Measurements from ENCODE around the gene TAF6. TPM values are rescaled to one million over a fixed set of nuclear protein-coding genes. Genes with fewer than 3 reads are reported as not detected.

TAF6 gene
- total RNA-seq, 2 experiments from 2014 or later: 60.1 to 65.5 TPM

DNA sequence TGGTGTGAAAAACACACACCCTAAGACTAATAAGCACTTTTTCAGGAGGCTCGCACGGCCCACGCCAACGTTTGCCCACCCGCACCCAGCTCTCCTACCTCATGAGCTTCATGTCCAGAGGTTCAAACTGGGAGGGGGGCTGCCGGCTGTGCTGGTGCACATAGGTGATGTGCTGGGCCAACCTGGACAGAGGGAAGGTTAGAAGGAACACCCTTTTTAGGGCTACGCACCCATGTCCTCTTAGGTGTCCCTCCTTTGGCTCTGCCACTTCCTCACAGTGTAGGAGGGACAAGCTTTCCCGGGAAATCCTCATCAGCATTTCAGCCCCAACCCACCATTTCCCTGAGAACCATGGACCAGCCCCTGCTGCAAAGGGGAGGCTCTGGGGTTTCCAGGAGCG, 23.9 kb downstream of the TAF6 start:
- H3K36me3 Mint-ChIP-seq (ENCODE audit: low read depth): peaks cover 94% of the 10 kb centered on the region
- H3K4me3 Mint-ChIP-seq: no peak overlapping the region
- H3K27me3 Mint-ChIP-seq: no peaks in the 10 kb centered on the region
- H3K9me3 Mint-ChIP-seq: no peaks in the 10 kb centered on the region
- DNase-seq: no peak
- POLR2A ChIA-PET: no interaction called here
- H3K4me1 Mint-ChIP-seq: peaks cover 52% of the 10 kb centered on the region
- CTCF ChIA-PET: interaction anchor here (0.9 kb wide), 1 partner anchor 9 kb away, joined by 3 read pairs; no protein-coding TSS in a partner anchor
- no peak overlapping the region for H3K27ac Mint-ChIP-seq

DNA sequence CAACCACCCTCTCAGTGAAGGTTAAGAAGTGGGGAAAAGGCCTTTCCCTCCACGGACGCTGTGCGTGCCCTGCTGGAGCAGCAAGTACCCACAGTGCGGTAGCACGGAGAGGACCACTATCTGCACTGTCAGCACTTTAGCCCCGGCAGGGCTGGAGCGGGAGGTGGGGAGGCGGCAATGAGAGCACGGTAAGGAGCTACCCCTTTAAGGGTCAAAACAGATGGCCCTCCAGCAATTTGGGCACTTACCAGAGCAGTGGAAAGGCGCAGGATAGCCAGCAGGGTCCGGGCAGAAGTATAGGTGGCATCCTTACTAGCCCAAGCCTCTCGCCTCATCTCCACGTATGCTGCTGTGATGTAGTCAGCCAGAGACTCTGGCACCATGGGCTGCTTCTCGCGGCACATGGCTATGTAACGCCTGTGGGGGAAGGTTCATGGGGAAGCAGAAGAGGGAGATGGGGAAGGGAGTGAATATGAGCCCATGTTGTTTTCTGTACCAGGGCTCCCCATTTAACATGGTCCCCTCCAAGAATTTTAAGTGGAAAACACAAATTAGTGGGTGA, 25.2 kb downstream of the TAF6 start:
- H3K27me3 Mint-ChIP-seq: no peaks in the 10 kb centered on the region
- no peak for DNase-seq
- no peaks in the 10 kb centered on the region for H3K9me3 Mint-ChIP-seq
- H3K4me3 Mint-ChIP-seq: no peak overlapping the region
- ChIA-PET CTCF (interaction anchor here (1.7 kb wide), 1 partner anchor 12 kb away, joined by 5 read pairs; no protein-coding TSS in a partner anchor), POLR2A (no interaction called here)
- no peak overlapping the region for H3K27ac Mint-ChIP-seq
- peaks cover 51% of the 10 kb centered on the region for H3K4me1 Mint-ChIP-seq
- peaks cover 89% of the 10 kb centered on the region for H3K36me3 Mint-ChIP-seq (ENCODE audit: low read depth)

DNA sequence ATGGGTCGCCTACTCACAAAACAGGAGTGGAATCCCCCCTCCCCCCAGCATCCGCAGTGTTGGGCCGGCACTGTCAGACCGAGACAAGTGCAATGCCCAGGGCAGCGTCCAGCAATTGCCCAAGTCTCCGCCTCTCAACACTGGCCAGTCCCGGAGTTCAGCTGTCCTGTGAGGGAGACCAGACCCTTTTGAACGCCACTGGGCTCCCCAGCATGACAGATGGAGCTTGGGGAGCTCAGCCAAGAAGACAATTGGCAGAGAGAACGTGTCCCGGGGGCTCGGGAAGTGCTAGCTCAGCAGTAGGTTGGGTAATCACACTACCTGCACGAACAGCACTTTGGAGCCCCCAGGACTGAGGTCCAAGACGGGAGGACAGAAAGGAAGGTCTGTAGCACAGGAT, 25.7 kb downstream of the TAF6 start:
- no peaks in the 10 kb centered on the region for H3K9me3 Mint-ChIP-seq
- DNase-seq: no peak
- no peaks in the 10 kb centered on the region for H3K27me3 Mint-ChIP-seq
- H3K4me1 Mint-ChIP-seq: peaks cover 47% of the 10 kb centered on the region
- ChIA-PET POLR2A (no interaction called here), CTCF (interaction anchor here (0.6 to 1.7 kb wide), 2 partner anchors 11 to 171 kb away, joined by 3 to 5 read pairs; no protein-coding TSS in a partner anchor)
- peaks cover 84% of the 10 kb centered on the region for H3K36me3 Mint-ChIP-seq (ENCODE audit: low read depth)
- no peak overlapping the region for H3K27ac Mint-ChIP-seq
- no peak overlapping the region for H3K4me3 Mint-ChIP-seq

DNA sequence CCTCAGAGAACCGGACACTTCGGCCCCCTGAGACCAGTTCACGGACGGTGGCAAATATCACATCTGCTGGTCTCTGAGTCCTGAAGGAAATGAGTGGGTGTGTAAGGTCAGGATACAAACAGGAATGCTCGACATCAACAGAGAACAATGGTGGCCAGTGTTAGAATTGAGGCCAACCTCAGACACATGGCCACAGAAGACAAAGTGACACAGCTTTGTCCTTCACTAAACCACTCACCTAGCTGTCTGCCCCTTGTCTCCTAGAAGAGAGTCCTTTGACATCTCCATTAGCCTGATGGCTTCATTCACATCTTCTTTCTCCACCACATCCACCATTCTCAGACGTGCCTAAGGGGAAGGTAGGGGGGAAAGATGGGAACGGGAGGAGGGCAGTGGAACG, 26.1 kb downstream of the TAF6 start:
- no peak overlapping the region for H3K27ac Mint-ChIP-seq
- no peak overlapping the region for H3K4me3 Mint-ChIP-seq
- DNase-seq: no peak
- peaks cover 48% of the 10 kb centered on the region for H3K4me1 Mint-ChIP-seq
- no peaks in the 10 kb centered on the region for H3K9me3 Mint-ChIP-seq
- POLR2A ChIA-PET: no interaction called here
- H3K36me3 Mint-ChIP-seq (ENCODE audit: low read depth): peaks cover 80% of the 10 kb centered on the region
- no peaks in the 10 kb centered on the region for H3K27me3 Mint-ChIP-seq
- CTCF ChIA-PET: interaction anchor here (0.6 to 1.7 kb wide), 2 partner anchors 11 to 170 kb away, joined by 3 to 5 read pairs; no protein-coding TSS in a partner anchor

DNA sequence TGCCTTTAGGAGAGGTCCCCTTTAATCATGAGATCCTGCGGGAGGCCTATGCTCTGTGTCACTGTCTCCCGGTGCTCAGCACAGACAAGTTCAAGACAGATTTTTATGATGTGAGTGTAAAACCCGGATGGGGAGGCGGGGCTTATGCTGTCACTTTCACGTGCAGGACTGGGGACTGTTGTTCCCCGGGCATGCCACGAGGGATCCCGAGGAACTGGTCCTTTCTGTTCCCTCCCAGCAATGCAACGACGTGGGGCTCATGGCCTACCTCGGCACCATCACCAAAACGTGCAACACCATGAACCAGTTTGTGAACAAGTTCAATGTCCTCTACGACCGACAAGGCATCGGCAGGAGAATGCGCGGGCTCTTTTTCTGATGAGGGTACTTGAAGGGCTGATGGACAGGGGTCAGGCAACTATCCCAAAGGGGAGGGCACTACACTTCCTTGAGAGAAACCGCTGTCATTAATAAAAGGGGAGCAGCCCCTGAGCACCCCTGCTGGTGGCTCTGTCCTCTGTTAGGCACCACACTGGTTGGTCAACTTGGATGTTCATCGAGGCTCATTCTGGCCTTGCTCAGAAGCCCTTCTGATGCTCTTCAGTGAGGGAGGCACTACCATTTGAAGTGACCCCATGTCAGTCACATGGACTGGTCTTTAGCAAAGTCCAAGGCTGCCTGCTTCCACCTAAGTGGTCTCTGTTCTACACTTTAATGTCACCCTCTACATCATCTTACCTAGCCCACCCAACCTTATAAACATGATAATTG, 27.6 kb downstream of the TAF6 start:
- H3K4me3 Mint-ChIP-seq: no peak overlapping the region
- no peak for DNase-seq
- CTCF ChIA-PET: interaction anchor here (0.8 to 1.4 kb wide), 2 partner anchors 8 to 9 kb away, joined by 7 read pairs; no protein-coding TSS in a partner anchor
- POLR2A ChIA-PET: interaction anchor here (1.3 kb wide), 1 partner anchor 9 kb away, joined by 10 read pairs; the partner anchor contains the start of genes AP4M1 and MCM7
- H3K27me3 Mint-ChIP-seq: no peaks in the 10 kb centered on the region
- peaks cover 46% of the 10 kb centered on the region for H3K4me1 Mint-ChIP-seq
- H3K27ac Mint-ChIP-seq: peak overlapping the region; percentile 41
- H3K36me3 Mint-ChIP-seq (ENCODE audit: low read depth): peaks cover 68% of the 10 kb centered on the region
- no peaks in the 10 kb centered on the region for H3K9me3 Mint-ChIP-seq

DNA sequence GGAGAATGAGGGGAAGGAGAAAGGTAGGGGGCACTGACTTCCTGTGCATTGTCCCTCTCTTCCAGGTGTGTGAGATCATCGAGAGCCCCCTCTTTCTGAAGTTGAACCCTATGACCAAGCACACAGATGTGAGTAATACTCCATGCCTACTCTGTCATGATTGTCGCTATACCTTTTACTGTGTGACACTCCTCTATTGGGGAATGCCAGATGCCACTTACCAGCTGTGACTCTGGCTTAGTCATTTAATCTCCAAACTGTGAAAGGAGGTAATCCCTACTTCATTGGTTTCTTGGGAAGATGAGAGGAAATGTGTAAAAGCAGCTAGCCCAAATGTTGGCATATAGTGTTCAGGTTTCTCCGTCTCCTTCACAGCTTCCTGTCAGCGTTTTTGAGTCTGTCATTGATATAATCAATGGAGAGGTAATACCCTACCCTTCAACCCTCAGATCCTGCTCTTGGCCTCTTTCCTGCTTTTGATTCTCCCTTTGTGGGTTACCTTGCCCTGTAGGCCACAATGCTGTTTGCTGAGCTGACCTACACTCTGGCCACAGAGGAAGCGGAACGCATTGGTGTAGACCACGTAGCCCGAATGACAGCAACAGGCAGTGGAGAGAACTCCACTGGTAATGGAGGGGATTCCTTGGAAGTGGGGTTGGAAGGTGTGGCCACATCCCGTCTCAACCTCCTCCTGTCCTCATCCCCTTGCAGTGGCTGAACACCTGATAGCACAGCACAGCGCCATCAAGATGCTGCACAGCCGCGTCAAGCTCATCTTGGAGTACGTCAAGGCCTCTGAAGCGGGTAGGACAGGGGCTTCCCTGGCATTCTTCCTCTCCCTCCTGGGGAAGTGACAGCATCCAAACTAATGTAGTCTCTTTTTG, 28.4 kb downstream of the TAF6 start:
- Mint-ChIP-seq H3K36me3 (ENCODE audit: low read depth) (peaks cover 61% of the 10 kb centered on the region), H3K27me3 (no peaks in the 10 kb centered on the region), H3K4me1 (peaks cover 44% of the 10 kb centered on the region), H3K9me3 (no peaks in the 10 kb centered on the region), H3K4me3 (peak overlapping the region; percentile 89), H3K27ac (peak overlapping the region; percentile 41)
- no peak for DNase-seq
- ChIA-PET CTCF (interaction anchor here (0.6 to 1.4 kb wide), 7 partner anchors 8 to 173 kb away, joined by 3 to 7 read pairs (median 4); partner anchors contain the start of gene MCM7), POLR2A (interaction anchor here (1.3 kb wide), 1 partner anchor 10 kb away, joined by 10 read pairs; the partner anchor contains the start of genes AP4M1 and MCM7)

DNA sequence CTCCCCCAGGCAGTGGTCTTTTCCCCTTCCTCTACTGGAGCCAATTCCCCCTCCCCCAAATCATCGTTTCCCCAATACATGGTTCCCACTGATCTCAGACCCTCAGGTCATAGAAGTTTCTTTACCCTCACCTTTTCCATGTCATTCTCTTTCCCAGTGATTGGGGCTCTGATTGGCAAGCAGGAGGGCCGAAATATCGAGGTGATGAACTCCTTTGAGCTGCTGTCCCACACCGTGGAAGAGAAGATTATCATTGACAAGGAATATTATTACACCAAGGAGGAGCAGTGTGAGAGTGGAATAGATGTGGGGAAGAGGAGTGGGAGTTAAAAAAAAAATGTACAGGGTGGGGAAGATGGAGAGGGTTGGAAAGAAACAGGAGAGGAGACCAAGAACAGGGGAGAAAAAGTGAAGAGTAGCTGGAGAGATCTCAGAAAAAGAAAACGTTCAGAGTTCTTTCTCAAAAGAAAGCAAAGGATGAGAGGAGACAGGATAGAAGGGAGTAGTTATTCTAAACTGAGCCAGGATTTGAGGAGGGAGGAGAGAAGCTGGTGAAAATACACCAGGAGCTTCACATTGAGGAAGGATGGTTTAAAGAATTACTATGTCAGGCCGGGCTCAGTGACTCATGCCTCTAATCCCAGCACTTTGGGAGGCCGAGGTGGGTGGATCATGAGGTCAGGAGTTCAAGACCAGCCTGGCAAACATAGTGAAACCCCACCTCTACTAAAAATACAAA, 29.5 kb downstream of the TAF6 start:
- no peak for DNase-seq
- Mint-ChIP-seq H3K4me1 (peaks cover 45% of the 10 kb centered on the region), H3K36me3 (ENCODE audit: low read depth) (peaks cover 50% of the 10 kb centered on the region), H3K4me3 (peak overlapping the region; percentile 89), H3K27me3 (peaks cover 3% of the 10 kb centered on the region), H3K9me3 (no peaks in the 10 kb centered on the region), H3K27ac (peak overlapping the region; percentile 89)
- CTCF ChIA-PET: interaction anchor here (0.6 to 1.4 kb wide), 4 partner anchors 9 to 44 kb away, joined by 3 to 4 read pairs (median 4); partner anchors contain the start of gene MCM7
- POLR2A ChIA-PET: interaction anchor here (1.5 kb wide), 1 partner anchor 10 kb away, joined by 4 read pairs; no protein-coding TSS in a partner anchor

DNA sequence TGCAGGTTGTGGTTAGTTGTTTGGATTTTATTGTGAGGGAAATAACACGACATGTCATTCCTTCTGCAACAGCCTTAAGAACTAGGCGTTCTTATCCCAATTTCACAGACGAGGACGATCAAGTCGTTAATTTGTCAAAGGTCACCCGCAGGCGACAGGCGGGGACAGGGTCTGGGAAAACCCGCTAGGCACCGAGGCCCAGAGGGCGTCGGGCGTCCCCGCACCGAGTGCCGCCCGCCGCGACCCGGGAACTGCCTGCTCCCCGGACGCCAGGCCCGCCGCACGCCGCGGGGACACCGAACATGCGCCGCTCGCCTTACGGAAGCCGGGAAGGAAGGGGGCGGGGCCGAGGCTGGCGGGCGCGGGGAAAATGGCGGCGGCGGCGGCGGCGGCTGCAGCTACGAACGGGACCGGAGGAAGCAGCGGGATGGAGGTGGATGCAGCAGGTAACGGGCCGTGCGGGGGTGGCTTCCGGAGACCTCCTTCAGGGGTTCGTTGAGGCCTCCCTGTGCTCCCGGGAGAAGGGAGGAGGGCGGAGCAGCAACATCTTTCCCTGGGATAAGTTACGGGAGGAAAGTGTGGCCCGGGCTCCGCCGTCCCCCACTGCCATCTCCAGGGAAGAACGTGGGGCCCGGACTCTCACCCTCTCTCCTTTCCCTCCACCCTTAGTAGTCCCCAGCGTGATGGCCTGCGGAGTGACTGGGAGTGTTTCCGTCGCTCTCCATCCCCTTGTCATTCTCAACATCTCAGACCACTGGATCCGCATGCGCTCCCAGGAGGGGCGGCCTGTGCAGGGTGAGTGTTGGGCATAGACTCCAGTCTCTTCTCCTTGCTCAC, 30.3 kb downstream of the TAF6 start, which contains the start of gene COPS6:
Gene COPS6 (plus strand): TSS at position 349 of the 837 bp plus-strand sequence. CDS start 22 bp downstream, at position 371.
- Mint-ChIP-seq H3K27me3 (peaks cover 3% of the 10 kb centered on the region), H3K4me3 (peak within 1 kb of the TSS; percentile 89), H3K36me3 (ENCODE audit: low read depth) (peaks cover 43% of the 10 kb centered on the region), H3K27ac (peak within 1 kb of the TSS; percentile 91), H3K9me3 (no peaks in the 10 kb centered on the region), H3K4me1 (peaks cover 45% of the 10 kb centered on the region)
- POLR2A ChIA-PET: interaction anchor here (1.5 kb wide), 1 partner anchor 11 kb away, joined by 4 read pairs; no protein-coding TSS in a partner anchor
- CTCF ChIA-PET: interaction anchor here (0.6 to 0.9 kb wide), 3 partner anchors 8 to 14 kb away, joined by 3 read pairs; partner anchors contain the start of gene MCM7
- peak; percentile 85 for DNase-seq

DNA sequence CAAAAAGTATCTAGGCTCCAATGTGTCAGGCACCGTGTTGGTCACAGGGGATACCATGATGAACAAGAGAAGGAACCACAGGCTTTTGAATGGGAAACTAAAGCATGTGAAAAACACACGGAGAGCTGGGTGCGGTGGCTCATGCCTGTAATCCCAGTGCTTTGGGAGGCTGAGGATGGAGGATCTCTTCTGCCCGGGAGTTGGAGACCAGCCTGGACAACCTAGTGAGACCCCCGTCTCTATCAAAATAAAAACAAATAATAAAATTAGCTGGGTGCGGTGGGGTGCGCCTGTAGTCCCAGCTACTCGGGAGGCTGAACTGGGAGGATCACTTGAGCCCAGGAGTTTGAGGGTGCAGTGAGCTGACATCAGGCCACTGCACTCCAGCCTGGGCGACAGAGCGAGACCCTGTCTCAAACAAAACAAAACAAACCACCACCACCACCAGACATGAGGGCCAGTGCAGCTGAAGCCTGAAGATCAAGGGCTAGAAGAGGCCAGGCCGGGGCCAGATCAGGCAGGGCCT, 31.0 kb downstream of the TAF6 start:
- POLR2A ChIA-PET: interaction anchor here (1.5 kb wide), 1 partner anchor 12 kb away, joined by 4 read pairs; no protein-coding TSS in a partner anchor
- H3K36me3 Mint-ChIP-seq (ENCODE audit: low read depth): peaks cover 36% of the 10 kb centered on the region
- H3K27me3 Mint-ChIP-seq: peaks cover 3% of the 10 kb centered on the region
- H3K27ac Mint-ChIP-seq: peak overlapping the region; percentile 91
- peak overlapping the region; percentile 89 for H3K4me3 Mint-ChIP-seq
- peaks cover 44% of the 10 kb centered on the region for H3K4me1 Mint-ChIP-seq
- H3K9me3 Mint-ChIP-seq: no peaks in the 10 kb centered on the region
- CTCF ChIA-PET: interaction anchor here (0.6 to 0.9 kb wide), 3 partner anchors 9 to 14 kb away, joined by 3 read pairs; partner anchors contain the start of gene MCM7
- DNase-seq: no peak

DNA sequence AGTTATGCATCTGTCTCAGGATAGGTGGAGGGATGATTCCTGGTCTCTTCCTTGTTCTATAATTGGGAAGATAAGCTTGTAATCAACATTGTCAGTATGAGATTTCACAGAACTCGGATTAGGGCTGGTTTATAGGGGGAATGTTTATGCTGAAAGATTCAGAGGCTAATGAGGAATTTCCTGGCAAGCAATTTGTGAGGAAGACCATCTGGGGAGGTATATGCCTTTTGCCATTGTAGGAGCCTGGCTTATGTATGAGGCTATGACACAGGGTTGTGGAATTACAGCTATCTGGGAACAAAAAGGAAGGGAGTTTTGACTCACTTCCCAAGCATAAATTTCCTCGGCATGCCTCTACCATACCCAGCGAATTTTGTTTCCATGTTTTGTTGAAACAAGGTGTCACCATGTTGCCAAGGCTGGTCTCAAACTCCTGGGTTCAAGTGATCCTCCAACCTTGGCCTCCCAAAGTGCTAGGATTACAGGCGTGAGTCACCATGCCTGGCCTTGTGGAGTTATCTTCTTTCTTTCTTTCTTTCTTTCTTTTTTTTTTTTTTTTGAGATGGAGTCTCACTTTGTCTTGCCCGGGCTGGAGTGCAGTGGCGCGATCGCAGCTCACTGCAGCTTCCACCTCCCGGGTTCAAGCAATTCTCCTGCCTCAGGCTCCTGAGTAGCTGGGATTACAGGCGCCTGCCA, 32.0 kb downstream of the TAF6 start:
- peaks cover 50% of the 10 kb centered on the region for H3K4me1 Mint-ChIP-seq
- no peak for DNase-seq
- peaks cover 3% of the 10 kb centered on the region for H3K27me3 Mint-ChIP-seq
- CTCF ChIA-PET: interaction anchor here (1.2 to 1.7 kb wide), 2 partner anchors 8 to 13 kb away, joined by 3 read pairs; no protein-coding TSS in a partner anchor
- peaks cover 27% of the 10 kb centered on the region for H3K36me3 Mint-ChIP-seq (ENCODE audit: low read depth)
- POLR2A ChIA-PET: no interaction called here
- peak overlapping the region; percentile 2 for H3K4me3 Mint-ChIP-seq
- no peaks in the 10 kb centered on the region for H3K9me3 Mint-ChIP-seq
- H3K27ac Mint-ChIP-seq: no peak overlapping the region

Data from activated CD4-positive, alpha-beta T cell treated with anti-CD3 and anti-CD28 coated beads, Interleukin-2, amount 10 ng/mL, durations not matched to agents 7 days and 5 days (primary cell).